H1 (cell line): ENCODE results near the gene OR52E8. TPM values are rescaled to one million over a fixed set of nuclear protein-coding genes. Genes with fewer than 3 reads are reported as not detected.

ENCODE experiments used
- CTCF ChIA-PET: fragments of 300-600 bp; sonication (Branson Sonifier 250); formaldehyde crosslinking; loops from one replicate; lab custom pipeline; 2021; ENCODE audit not compliant: partially characterized antibody; lab: Charles Lee
- POLR2A ChIA-PET: fragments of 300-600 bp; sonication (Branson Sonifier 250); formaldehyde crosslinking; loops from one replicate; lab custom pipeline; 2021; ENCODE audit warnings: inconsistent platforms; ENCODE audit not compliant: partially characterized antibody; lab: Charles Lee
- DNase-seq, 2 experiments: peaks; one replicate each; pipeline versions ENCODE4 v3.0.0 to v3.0.0-alpha.2; 2010 to 2022; ENCODE audit warnings: low spot score in 2 of 2, low read depth in 1 of 2, mixed read lengths in 1 of 2
- FAIRE-seq: peaks from 2 replicates; lab custom pipeline; 2011; peaks lifted over from hg19 to GRCh38; lab: Jason Lieb, UNC
- H2AFZ ChIP-seq: 2 replicates; pipeline ENCODE4 v1.8.1; 2012; ENCODE audit warnings: low read length, inconsistent platforms
- H2AK5ac ChIP-seq: 2 replicates; pipeline ENCODE4 v1.6.1; 2013; ENCODE audit warnings: low read depth, low read length
- H2BK120ac ChIP-seq: replicated peaks from 2 replicates; pipeline ENCODE3; 2013; ENCODE audit warnings: low read depth, low read length, inconsistent platforms
- H2BK12ac ChIP-seq: 2 replicates; pipeline ENCODE4 v1.6.1; 2013; ENCODE audit warnings: low read depth, low read length
- H2BK15ac ChIP-seq: 2 replicates; pipeline ENCODE4 v1.6.1; 2013; ENCODE audit warnings: low read length
- H2BK20ac ChIP-seq: 2 replicates; pipeline ENCODE4 v1.6.1; 2013; ENCODE audit warnings: low read length
- H2BK5ac ChIP-seq: 2 replicates; pipeline ENCODE4 v1.6.1; 2013; ENCODE audit warnings: low read depth, low read length
- H3K14ac ChIP-seq: 2 replicates; pipeline ENCODE4 v1.6.1; 2013; ENCODE audit warnings: inconsistent platforms; ENCODE audit not compliant: insufficient read length
- H3K18ac ChIP-seq: 2 replicates; pipeline ENCODE4 v1.6.1; 2013; ENCODE audit warnings: low read length; ENCODE audit errors: extremely low read depth
- H3K23ac ChIP-seq: 2 replicates; pipeline ENCODE4 v1.6.1; 2013; ENCODE audit warnings: inconsistent platforms; ENCODE audit not compliant: insufficient read length
- H3K23me2 ChIP-seq: 2 replicates; pipeline ENCODE4 v1.6.1; 2013; ENCODE audit warnings: low read depth, low read length
- H3K27ac ChIP-seq: 2 replicates; pipeline ENCODE4 v1.6.1; 2011; ENCODE audit warnings: low read depth, low read length, inconsistent platforms
- H3K27me3 ChIP-seq, 4 experiments: replicated peaks in 1 of 4; 1 replicate in 1 of 4; 2 replicates in 3 of 4; pipeline versions ENCODE4 v1.6.1 to v1.8.1; 2011 to 2013; ENCODE audit warnings: low read length in 3 of 4, mild to moderate bottlenecking in 3 of 4, inconsistent platforms in 2 of 4, mixed read lengths in 2 of 4, moderate library complexity in 1 of 4; ENCODE audit not compliant: control insufficient read depth in 3 of 4, insufficient read depth in 3 of 4; ENCODE audit errors: extremely low read depth in 1 of 4
- H3K36me3 ChIP-seq, 4 experiments: 2 replicates each; pipeline versions ENCODE4 v1.6.1 to v1.8.1; 2011 to 2013; ENCODE audit warnings: mild to moderate bottlenecking in 4 of 4, low read length in 3 of 4, moderate library complexity in 2 of 4, control low read depth in 1 of 4, inconsistent platforms in 1 of 4; ENCODE audit not compliant: insufficient read depth in 4 of 4, control insufficient read depth in 2 of 4
- H3K4ac ChIP-seq: replicated peaks from 2 replicates; pipeline ENCODE3; 2013; ENCODE audit warnings: low read length, low read depth, mixed read lengths, inconsistent platforms; ENCODE audit not compliant: insufficient read length
- H3K4me1 ChIP-seq, 4 experiments: replicated peaks in 1 of 4; 1 replicate in 1 of 4; 2 replicates in 3 of 4; pipeline versions ENCODE4 v1.6.1 to v1.8.1; 2011 to 2013; ENCODE audit warnings: low read length in 3 of 4, inconsistent platforms in 2 of 4, mixed read lengths in 1 of 4; ENCODE audit not compliant: insufficient read depth in 4 of 4, control insufficient read depth in 3 of 4
- H3K4me2 ChIP-seq, 2 experiments: 2 replicates each; pipeline versions ENCODE4 v1.6.1 to v1.8.1; 2011 to 2013; ENCODE audit warnings: low read depth in 2 of 2, low read length in 2 of 2, control low read depth in 1 of 2, inconsistent platforms in 1 of 2, mild to moderate bottlenecking in 1 of 2; ENCODE audit not compliant: insufficient read depth in 1 of 2
- H3K4me3 ChIP-seq, 4 experiments: fragments of 200-600, 300-600 bp in 1 of 4; sonication (generic), shearing (Covaris generic), sonication (Bioruptor Twin) in 1 of 4; 2 replicates each; pipeline versions ENCODE4 v1.5.1 to v1.8.1; 2011 to 2016; ENCODE audit warnings: low read length in 4 of 4, low read depth in 3 of 4, control low read depth in 2 of 4, inconsistent platforms in 2 of 4, mild to moderate bottlenecking in 2 of 4, mixed read lengths in 1 of 4, moderate library complexity in 1 of 4; ENCODE audit not compliant: insufficient read depth in 2 of 4; ENCODE audit errors: extremely low read depth in 1 of 4
- H3K56ac ChIP-seq: replicated peaks from 2 replicates; pipeline ENCODE3; 2013; ENCODE audit warnings: low read depth, mild to moderate bottlenecking, mixed read lengths, low read length, inconsistent platforms; ENCODE audit not compliant: insufficient read length
- H3K79me1 ChIP-seq: 2 replicates; pipeline ENCODE4 v1.6.1; 2013; ENCODE audit warnings: low read depth, low read length, control low read depth
- H3K79me2 ChIP-seq, 2 experiments: 2 replicates each; pipeline versions ENCODE4 v1.6.1 to v1.8.1; 2012 to 2013; ENCODE audit warnings: low read length in 2 of 2, mild to moderate bottlenecking in 2 of 2, inconsistent platforms in 1 of 2; ENCODE audit not compliant: insufficient read depth in 2 of 2, control insufficient read depth in 1 of 2
- H3K9ac ChIP-seq, 4 experiments: replicated peaks in 1 of 4; 1 replicate in 1 of 4; 2 replicates in 3 of 4; pipeline versions ENCODE4 v1.6.1 to v1.8.1; 2011 to 2013; ENCODE audit warnings: low read depth in 3 of 4, low read length in 3 of 4, control low read depth in 2 of 4, mild to moderate bottlenecking in 2 of 4, moderate library complexity in 2 of 4, inconsistent platforms in 1 of 4; ENCODE audit errors: extremely low read depth in 1 of 4
- H3K9me3 ChIP-seq, 2 experiments: 2 replicates each; pipeline versions ENCODE4 v1.6.1 to v1.8.1; 2012 to 2013; ENCODE audit warnings: mild to moderate bottlenecking in 2 of 2, moderate library complexity in 2 of 2, control low read depth in 1 of 2, inconsistent platforms in 1 of 2, low read depth in 1 of 2, low read length in 1 of 2, mixed read lengths in 1 of 2; ENCODE audit not compliant: insufficient read depth in 2 of 2
- H4K20me1 ChIP-seq, 2 experiments: replicated peaks in 1 of 2; 2 replicates each; pipeline versions ENCODE3 to v1.8.1; 2011 to 2013; ENCODE audit warnings: inconsistent platforms in 2 of 2, low read length in 2 of 2, mild to moderate bottlenecking in 1 of 2; ENCODE audit not compliant: insufficient read depth in 2 of 2, control insufficient read depth in 1 of 2
- H4K5ac ChIP-seq: 2 replicates; pipeline ENCODE4 v1.6.1; 2013; ENCODE audit warnings: low read length, low read depth, mixed read lengths, inconsistent platforms; ENCODE audit not compliant: insufficient read length
- H4K8ac ChIP-seq: 2 replicates; pipeline ENCODE4 v1.8.0; 2013; ENCODE audit warnings: mild to moderate bottlenecking, moderate library complexity, low read length, inconsistent platforms; ENCODE audit not compliant: insufficient read depth; ENCODE audit errors: extremely low read depth
- H4K91ac ChIP-seq: replicated peaks from 2 replicates; pipeline ENCODE3; 2013; ENCODE audit warnings: low read length, mixed read lengths, inconsistent platforms; ENCODE audit not compliant: insufficient read length
- CBX5 ChIP-seq: fragments of 300-800, 300-1000 bp; sonication (generic); IDR thresholded peaks from 2 replicates; pipeline ENCODE4 v1.7.1; 2016; ENCODE audit warnings: antibody characterized with exemption, low read length, low read depth
- CEBPB ChIP-seq: IDR thresholded peaks from 2 replicates; pipeline ENCODE4 v1.6.1; 2012; ENCODE audit warnings: low read depth, low read length
- HDAC6 ChIP-seq: IDR thresholded peaks from one replicate; pipeline ENCODE4 v1.7.1; 2012; ENCODE audit warnings: low read depth, mild to moderate bottlenecking, inconsistent platforms, low read length, moderate library complexity
- KDM5A ChIP-seq: fragments of 200-600 bp; IDR thresholded peaks from 2 replicates; pipeline ENCODE4 v1.7.1; 2012; ENCODE audit warnings: mild to moderate bottlenecking, low read length, inconsistent platforms, mixed read lengths
- POU5F1 ChIP-seq: IDR thresholded peaks from 2 replicates; pipeline ENCODE4 v1.6.1; 2011; ENCODE audit warnings: low read depth, mild to moderate bottlenecking, low read length, moderate library complexity
- TBP ChIP-seq: IDR thresholded peaks from 2 replicates; pipeline ENCODE4 v1.6.1; 2011; ENCODE audit warnings: low read depth, low read length, improper control_type of control experiment
- TEAD4 ChIP-seq: IDR thresholded peaks from 2 replicates; pipeline ENCODE4 v1.6.1; 2012; ENCODE audit warnings: low read depth, low read length, inconsistent platforms, mixed read lengths
- WGBS, 2 experiments: shearing (Covaris generic) in 1 of 2; methylation state at CpG; one replicate each; pipeline versions ENCODE4 v1.1.6 to v1.1.7; 2013 to 2015; ENCODE audit warnings: low lambda C conversion rate in 2 of 2, mixed read lengths in 2 of 2, inconsistent platforms in 1 of 2, low coverage in 1 of 2, missing lambda C conversion rate in 1 of 2; ENCODE audit not compliant: insufficient replicate concordance in 2 of 2, insufficient coverage in 1 of 2, insufficient read length in 1 of 2; ENCODE audit errors: extremely low coverage in 1 of 2, missing lambda C conversion rate in 1 of 2; 5-methylcytosine and 5-hydroxymethylcytosine counted together
- polyA plus RNA-seq, 7 experiments: library from polyadenylated mRNA; depleted of rRNA in 3 of 7; stranded (reverse) in 5 of 7; unstranded in 2 of 7; fragments of >200 nt in 5 of 7; fragments of 200-250 nt in 2 of 7; gene quantifications; 1 replicate in 5 of 7; 2 replicates in 1 of 7; 4 replicates in 1 of 7; pipeline versions ENCODE4 v1.2.1 to v1.2.3, GENCODE V29; 2011 to 2013; ENCODE audit warnings: missing spikeins in 2 of 7, mixed read lengths in 2 of 7
- total RNA-seq: library from RNA; stranded (reverse); fragmentation: NEBNext Ultra II Directional; extraction: Animal tissue kit (Norgen Biotek cat#: 25700); gene quantifications from 2 replicates; pipeline ENCODE4 v1.2.1, GENCODE V29; 2021
- TF ChIP-seq, protein P1 (sequence below): IDR thresholded peaks from 2 replicates; pipeline ENCODE4 v1.6.1; 2012; ENCODE audit warnings: inconsistent platforms
- TF ChIP-seq, protein P2 (sequence below): IDR thresholded peaks from 2 replicates; pipeline ENCODE4 v1.6.1; 2012; ENCODE audit warnings: low read length, inconsistent platforms
- TF ChIP-seq, protein P3 (sequence below): IDR thresholded peaks from 2 replicates; pipeline ENCODE4 v1.6.1; 2011; ENCODE audit warnings: low read depth, mild to moderate bottlenecking, low read length; ENCODE audit not compliant: insufficient read depth

OR52E8 gene
- total and polyA plus RNA-seq, 2 of the 8 experiments (the other 6 are each of a cell fraction or from before 2014, with no cell fraction given): not detected

DNA sequence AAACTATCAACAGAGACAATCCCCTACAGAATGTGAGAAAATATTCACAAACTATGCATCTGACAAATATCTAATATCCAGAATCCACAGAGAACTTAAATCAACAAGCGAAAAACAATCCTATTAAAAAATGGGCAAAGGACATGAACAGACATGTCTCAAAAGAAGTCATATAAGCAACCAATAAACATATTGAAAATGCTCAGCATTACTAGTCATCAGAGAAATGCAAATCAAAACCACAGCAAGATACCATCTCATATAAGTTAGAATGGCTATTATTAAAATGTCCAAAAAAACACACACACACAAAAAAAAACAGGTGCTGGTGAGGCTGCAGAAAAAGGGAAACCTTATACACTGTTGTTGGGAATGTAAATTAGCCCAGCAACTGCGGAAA, 8.3 kb upstream of the OR52E8 start:
- WGBS, 2 experiments: 88% methylated on average over 2 of the region's 2 CpGs; no CpG with 5 or more reads in 1 of the 2 experiments
- no peak overlapping the region for H3K14ac ChIP-seq
- no peak overlapping the region for H2BK120ac ChIP-seq
- no peak overlapping the region for H2BK20ac ChIP-seq
- ChIA-PET CTCF (no interaction called here), POLR2A (no interaction called here)
- H3K36me3 ChIP-seq: no peaks in the 10 kb centered on the region
- no peak overlapping the region for H2BK15ac ChIP-seq
- no peak overlapping the region for H3K23ac ChIP-seq
- H3K23me2 ChIP-seq: no peaks in the 10 kb centered on the region
- no peak for TF ChIP-seq POU5F1
- TF ChIP-seq, protein P1, sequence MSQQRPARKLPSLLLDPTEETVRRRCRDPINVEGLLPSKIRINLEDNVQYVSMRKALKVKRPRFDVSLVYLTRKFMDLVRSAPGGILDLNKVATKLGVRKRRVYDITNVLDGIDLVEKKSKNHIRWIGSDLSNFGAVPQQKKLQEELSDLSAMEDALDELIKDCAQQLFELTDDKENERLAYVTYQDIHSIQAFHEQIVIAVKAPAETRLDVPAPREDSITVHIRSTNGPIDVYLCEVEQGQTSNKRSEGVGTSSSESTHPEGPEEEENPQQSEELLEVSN: no peak
- no peak for TF ChIP-seq CEBPB
- TF ChIP-seq, protein P2, sequence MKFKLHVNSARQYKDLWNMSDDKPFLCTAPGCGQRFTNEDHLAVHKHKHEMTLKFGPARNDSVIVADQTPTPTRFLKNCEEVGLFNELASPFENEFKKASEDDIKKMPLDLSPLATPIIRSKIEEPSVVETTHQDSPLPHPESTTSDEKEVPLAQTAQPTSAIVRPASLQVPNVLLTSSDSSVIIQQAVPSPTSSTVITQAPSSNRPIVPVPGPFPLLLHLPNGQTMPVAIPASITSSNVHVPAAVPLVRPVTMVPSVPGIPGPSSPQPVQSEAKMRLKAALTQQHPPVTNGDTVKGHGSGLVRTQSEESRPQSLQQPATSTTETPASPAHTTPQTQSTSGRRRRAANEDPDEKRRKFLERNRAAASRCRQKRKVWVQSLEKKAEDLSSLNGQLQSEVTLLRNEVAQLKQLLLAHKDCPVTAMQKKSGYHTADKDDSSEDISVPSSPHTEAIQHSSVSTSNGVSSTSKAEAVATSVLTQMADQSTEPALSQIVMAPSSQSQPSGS: no peak
- TF ChIP-seq HDAC6: no peak
- no peak for TF ChIP-seq KDM5A
- TF ChIP-seq CBX5: no peak
- TF ChIP-seq, protein P3, sequence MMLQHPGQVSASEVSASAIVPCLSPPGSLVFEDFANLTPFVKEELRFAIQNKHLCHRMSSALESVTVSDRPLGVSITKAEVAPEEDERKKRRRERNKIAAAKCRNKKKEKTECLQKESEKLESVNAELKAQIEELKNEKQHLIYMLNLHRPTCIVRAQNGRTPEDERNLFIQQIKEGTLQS: no peak
- no peak for TF ChIP-seq TBP
- no peak for TF ChIP-seq TEAD4
- H3K9me3 ChIP-seq: no peaks in the 10 kb centered on the region
- no peak overlapping the region for H2BK5ac ChIP-seq
- H3K18ac ChIP-seq: no peak overlapping the region
- FAIRE-seq (no peak), DNase-seq (no peak)
- no peaks in the 10 kb centered on the region for H4K20me1 ChIP-seq
- no peak overlapping the region for H2AFZ ChIP-seq
- H2AK5ac ChIP-seq: no peak overlapping the region
- H3K9ac ChIP-seq: no peak overlapping the region
- no peak overlapping the region for H3K4me3 ChIP-seq
- H3K56ac ChIP-seq: no peak overlapping the region
- no peak overlapping the region for H3K4ac ChIP-seq
- no peak overlapping the region for H4K91ac ChIP-seq
- no peak overlapping the region for H4K5ac ChIP-seq
- H3K4me2 ChIP-seq: no peak overlapping the region
- H3K27ac ChIP-seq: no peak overlapping the region
- no peak overlapping the region for H2BK12ac ChIP-seq
- H3K79me1 ChIP-seq: no peaks in the 10 kb centered on the region
- no peaks in the 10 kb centered on the region for H3K27me3 ChIP-seq
- no peaks in the 10 kb centered on the region for H3K4me1 ChIP-seq
- H3K79me2 ChIP-seq: no peaks in the 10 kb centered on the region
- H4K8ac ChIP-seq: no peak overlapping the region
